ENCODE measurements around the gene PROM2.

The PROM2 gene

GRCh38 chr2:95309599-95309998 is 35.4 kb downstream of the PROM2 start:
- peaks cover 0 to 15% (median 7%) of the 10 kb centered on the region in 4 donors for H3K4me1 ChIP-seq
- intact Hi-C loops (cut with DNase I; ENCODE audit: low total_unique reads), result no loop called here
- TF ChIP-seq CTCF (IDR thresholded peaks at IDR 0.05), result no peak
- DNase-seq, result no peak
- no peak overlapping the region for H3K27ac ChIP-seq
- H3K36me3 ChIP-seq, result no peaks in the 10 kb centered on the region
- no peaks in the 10 kb centered on the region for H3K27me3 ChIP-seq
- H3K9me3 ChIP-seq, result no peaks in the 10 kb centered on the region
- H3K4me3 ChIP-seq, result no peak overlapping the region

GRCh38 chr2:95310216-95310615 is 36.0 kb downstream of the PROM2 start:
- Histone ChIP-seq H3K36me3 (no peaks in the 10 kb centered on the region), H3K27ac (no peak overlapping the region), H3K4me1 (peaks cover 0 to 13% (median 5%) of the 10 kb centered on the region in 4 donors), H3K4me3 (no peak overlapping the region), H3K27me3 (no peaks in the 10 kb centered on the region), H3K9me3 (no peaks in the 10 kb centered on the region)
- intact Hi-C loops (cut with DNase I; ENCODE audit: low total_unique reads), result loop anchor here (10.0 kb wide), 1 partner anchor 115 kb away; no protein-coding TSS in a partner anchor
- no peak for TF ChIP-seq CTCF (IDR thresholded peaks at IDR 0.05)
- no peak for DNase-seq

GRCh38 chr2:95310651-95311050 is 36.4 kb downstream of the PROM2 start:
- no peaks in the 10 kb centered on the region for H3K9me3 ChIP-seq
- peaks cover 0 to 13% (median 2%) of the 10 kb centered on the region in 4 donors for H3K4me1 ChIP-seq
- no peak overlapping the region for H3K4me3 ChIP-seq
- no peaks in the 10 kb centered on the region for H3K27me3 ChIP-seq
- H3K36me3 ChIP-seq, result no peaks in the 10 kb centered on the region
- DNase-seq, result no peak
- H3K27ac ChIP-seq, result no peak overlapping the region
- intact Hi-C loops (cut with DNase I; ENCODE audit: low total_unique reads), result loop anchor here (10.0 kb wide), 1 partner anchor 116 kb away; no protein-coding TSS in a partner anchor
- TF ChIP-seq CTCF (IDR thresholded peaks at IDR 0.05), result no peak

GRCh38 chr2:95311815-95312542 is 37.7 kb downstream of the PROM2 start:
- TF ChIP-seq CTCF (IDR thresholded peaks at IDR 0.05), result no peak
- H3K9me3 ChIP-seq, result no peaks in the 10 kb centered on the region
- no peaks in the 10 kb centered on the region for H3K36me3 ChIP-seq
- DNase-seq, result no peak
- intact Hi-C loops (cut with DNase I; ENCODE audit: low total_unique reads), result loop anchor here (10.0 kb wide), 1 partner anchor 117 kb away; no protein-coding TSS in a partner anchor
- H3K27ac ChIP-seq, result no peak overlapping the region
- no peak overlapping the region for H3K4me3 ChIP-seq
- no peaks in the 10 kb centered on the region for H3K27me3 ChIP-seq
- peaks cover 0 to 20% (median 4%) of the 10 kb centered on the region in 4 donors for H3K4me1 ChIP-seq

- Histone ChIP-seq H3K4me1 (peaks cover 0 to 24% (median 4%) of the 10 kb centered on the region in 4 donors), H3K4me3 (no peak overlapping the region), H3K27ac (no peak overlapping the region), H3K27me3 (no peaks in the 10 kb centered on the region), H3K36me3 (no peaks in the 10 kb centered on the region), H3K9me3 (no peaks in the 10 kb centered on the region)
- TF ChIP-seq CTCF (IDR thresholded peaks at IDR 0.05), result no peak
- intact Hi-C loops (cut with DNase I; ENCODE audit: low total_unique reads), result loop anchor here (10.0 kb wide), 1 partner anchor 118 kb away; no protein-coding TSS in a partner anchor
- DNase-seq, result no peak
Measured at GRCh38 chr2:95312543-95313201, 38.4 kb downstream of the PROM2 start.
